ENCODE results near the gene KRTAP5-6.

DNA sequence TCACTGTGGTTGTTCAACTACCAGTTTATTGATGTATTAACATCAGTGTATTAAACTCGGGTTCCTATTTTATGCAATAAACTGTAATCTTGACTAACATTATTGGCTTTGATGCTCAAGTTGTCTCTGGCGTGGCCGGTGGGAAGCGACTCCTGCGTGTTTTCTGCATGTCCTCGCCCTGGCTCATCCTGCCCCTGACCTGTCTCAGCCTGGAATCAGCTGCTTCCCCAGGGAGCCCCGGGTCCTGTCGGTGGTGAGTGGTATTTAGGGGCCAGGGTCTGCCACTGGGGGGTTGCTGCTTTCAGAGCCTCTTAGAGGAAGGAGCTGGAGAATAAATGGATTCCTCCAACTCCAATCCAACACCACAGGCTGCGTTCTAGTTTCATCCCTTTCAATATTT lies 30.9 kb downstream of the KRTAP5-6 start:
- TF ChIP-seq, protein P1, sequence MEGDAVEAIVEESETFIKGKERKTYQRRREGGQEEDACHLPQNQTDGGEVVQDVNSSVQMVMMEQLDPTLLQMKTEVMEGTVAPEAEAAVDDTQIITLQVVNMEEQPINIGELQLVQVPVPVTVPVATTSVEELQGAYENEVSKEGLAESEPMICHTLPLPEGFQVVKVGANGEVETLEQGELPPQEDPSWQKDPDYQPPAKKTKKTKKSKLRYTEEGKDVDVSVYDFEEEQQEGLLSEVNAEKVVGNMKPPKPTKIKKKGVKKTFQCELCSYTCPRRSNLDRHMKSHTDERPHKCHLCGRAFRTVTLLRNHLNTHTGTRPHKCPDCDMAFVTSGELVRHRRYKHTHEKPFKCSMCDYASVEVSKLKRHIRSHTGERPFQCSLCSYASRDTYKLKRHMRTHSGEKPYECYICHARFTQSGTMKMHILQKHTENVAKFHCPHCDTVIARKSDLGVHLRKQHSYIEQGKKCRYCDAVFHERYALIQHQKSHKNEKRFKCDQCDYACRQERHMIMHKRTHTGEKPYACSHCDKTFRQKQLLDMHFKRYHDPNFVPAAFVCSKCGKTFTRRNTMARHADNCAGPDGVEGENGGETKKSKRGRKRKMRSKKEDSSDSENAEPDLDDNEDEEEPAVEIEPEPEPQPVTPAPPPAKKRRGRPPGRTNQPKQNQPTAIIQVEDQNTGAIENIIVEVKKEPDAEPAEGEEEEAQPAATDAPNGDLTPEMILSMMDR (IDR thresholded peaks at IDR 0.05), result no peak
- TF ChIP-seq POLR2AphosphoS5 (IDR thresholded peaks at IDR 0.05; ENCODE audit: insufficient read depth in 1 of 2, low read depth in 1 of 2), result no peak

Measured in vagina (tissue), 2 donors.